HG03175 (cell line): ENCODE results near the gene OPRL1.

ENCODE experiments used
- ATAC-seq: cut with Tn5 transposase; IDR thresholded peaks from one replicate; pipeline ENCODE4 v1.9.1; 2021; ENCODE audit warnings: mild to moderate bottlenecking, moderate library complexity; ENCODE audit not compliant: unreplicated experiment

Gene OPRL1

GRCh38 chr20:64041781-64042053, 38.2 kb upstream of the OPRL1 start:
- no peak for ATAC-seq

- ATAC-seq: no peak
Measured at GRCh38 chr20:64042054-64042781, 37.7 kb upstream of the OPRL1 start.

GRCh38 chr20:64043768-64044167, 36.1 kb upstream of the OPRL1 start:
- no peak for ATAC-seq

GRCh38 chr20:64044484-64045247, 35.2 kb upstream of the OPRL1 start:
- no peak for ATAC-seq

GRCh38 chr20:64045346-64046011, 34.4 kb upstream of the OPRL1 start:
- ATAC-seq: no peak

- ATAC-seq: no peak
Measured at GRCh38 chr20:64047046-64047389, 32.9 kb upstream of the OPRL1 start.

- no peak for ATAC-seq
Measured at GRCh38 chr20:64047968-64048401, 31.9 kb upstream of the OPRL1 start.

- ATAC-seq: no peak
Measured at GRCh38 chr20:64048402-64049044, 31.4 kb upstream of the OPRL1 start.

GRCh38 chr20:64049060-64049877, 30.6 kb upstream of the OPRL1 start, which contains the start of gene SOX18:
Gene SOX18 (minus strand): TSS chr20:64049639. CDS start chr20:64049516, 123 bp downstream.
- ATAC-seq: no peak

- no peak for ATAC-seq
Measured at GRCh38 chr20:64049878-64050260, 30.0 kb upstream of the OPRL1 start.

- ATAC-seq: no peak
Measured at GRCh38 chr20:64050261-64051032, 29.4 kb upstream of the OPRL1 start.

GRCh38 chr20:64051033-64051452, 28.8 kb upstream of the OPRL1 start:
- no peak for ATAC-seq

GRCh38 chr20:64051561-64052325, 28.1 kb upstream of the OPRL1 start:
- ATAC-seq: no peak

- ATAC-seq: no peak
Measured at GRCh38 chr20:64052326-64052722, 27.6 kb upstream of the OPRL1 start.

GRCh38 chr20:64052987-64053840, 26.7 kb upstream of the OPRL1 start:
- ATAC-seq: no peak

- ATAC-seq: no peak
Measured at GRCh38 chr20:64053841-64054661, 25.8 kb upstream of the OPRL1 start.

- no peak for ATAC-seq
Measured at GRCh38 chr20:64055396-64055892, 24.4 kb upstream of the OPRL1 start.
